Neural progenitor cell (in vitro differentiated cells): Measurements from ENCODE around the gene SF3B5. TPM values are rescaled to one million over a fixed set of nuclear protein-coding genes. Genes with fewer than 3 reads are reported as not detected.

ENCODE experiments used
- DNase-seq: peaks from one replicate; pipeline ENCODE4 v3.0.0-alpha.2; 2016; ENCODE audit warnings: low spot score
- H2AFZ ChIP-seq: fragments of 200-600 bp; sonication (generic); replicated peaks from 2 replicates; pipeline ENCODE4 v1.6.1; 2016; ENCODE audit warnings: antibody characterized with exemption
- H3F3A ChIP-seq: fragments of 200-600 bp; sonication (generic); 2 replicates; pipeline ENCODE4 v1.6.1; 2016; ENCODE audit warnings: antibody characterized with exemption, low read depth
- H3K27ac ChIP-seq: fragments of 200-600 bp; sonication (generic); 2 replicates; pipeline ENCODE4 v1.5.1; 2016; ENCODE audit warnings: mild to moderate bottlenecking
- H3K27me3 ChIP-seq: fragments of 200-600 bp; sonication (generic); 2 replicates; pipeline ENCODE4 v1.6.1; 2016; ENCODE audit warnings: mild to moderate bottlenecking, moderate library complexity
- H3K36me3 ChIP-seq: fragments of 200-600 bp; sonication (generic); 2 replicates; pipeline ENCODE4 v1.5.1; 2016
- H3K4me1 ChIP-seq: fragments of 200-600 bp; sonication (generic); 2 replicates; pipeline ENCODE4 v1.6.1; 2016; ENCODE audit warnings: mixed run types
- H3K4me2 ChIP-seq: fragments of 200-600 bp; sonication (generic); 2 replicates; pipeline ENCODE4 v1.6.1; 2016
- H3K4me3 ChIP-seq: fragments of 200-600 bp; sonication (generic); 2 replicates; pipeline ENCODE4 v1.5.1; 2016
- H3K79me2 ChIP-seq: fragments of 200-600 bp; sonication (generic); 2 replicates; pipeline ENCODE4 v1.6.1; 2016; ENCODE audit warnings: low read depth
- H3K9ac ChIP-seq: fragments of 200-600 bp; sonication (generic); 2 replicates; pipeline ENCODE4 v1.6.1; 2016
- H3K9me3 ChIP-seq: fragments of 200-600 bp; sonication (generic); 2 replicates; pipeline ENCODE4 v1.5.1; 2016; ENCODE audit warnings: low read depth
- H4K20me1 ChIP-seq: fragments of 200-600 bp; sonication (generic); 2 replicates; pipeline ENCODE4 v1.6.1; 2016; ENCODE audit warnings: low read depth
- H3K27ac Mint-ChIP-seq: 3 replicates; pipeline ENCODE4 v1.8.0; 2021; ENCODE audit warnings: mixed read lengths
- H3K27me3 Mint-ChIP-seq: 2 replicates; pipeline ENCODE4 v1.8.0; 2022; ENCODE audit warnings: low read depth, mild to moderate bottlenecking, inconsistent platforms, moderate library complexity, mixed read lengths; ENCODE audit not compliant: insufficient read depth
- H3K36me3 Mint-ChIP-seq: 3 replicates; pipeline ENCODE4 v1.8.0; 2021; ENCODE audit warnings: mixed read lengths
- H3K4me1 Mint-ChIP-seq: 3 replicates; pipeline ENCODE4 v1.8.0; 2021; ENCODE audit warnings: mixed read lengths
- H3K4me3 Mint-ChIP-seq: 3 replicates; pipeline ENCODE4 v1.8.0; 2021; ENCODE audit warnings: mild to moderate bottlenecking, moderate library complexity, mixed read lengths
- H3K9me3 Mint-ChIP-seq: 3 replicates; pipeline ENCODE4 v1.8.0; 2020; ENCODE audit warnings: mixed read lengths
- EZH2 ChIP-seq: fragments of 200-600 bp; sonication (generic); IDR thresholded peaks from 2 replicates; pipeline ENCODE4 v1.6.1; 2017; ENCODE audit warnings: antibody characterized with exemption, mild to moderate bottlenecking, moderate library complexity
- EZH2phosphoT487 ChIP-seq: fragments of 200-600 bp; sonication (generic); IDR thresholded peaks from 2 replicates; pipeline ENCODE4 v1.6.1; 2017; ENCODE audit warnings: antibody characterized with exemption
- total RNA-seq: library from RNA; depleted of rRNA; stranded (reverse); fragments of >200 nt; gene quantifications from 2 replicates; pipeline ENCODE4 v1.2.3, GENCODE V29; 2015; ENCODE audit warnings: low replicate concordance
- TF ChIP-seq, protein P1 (sequence below): fragments of 200-600 bp; sonication (generic); IDR thresholded peaks from 2 replicates; pipeline ENCODE4 v1.5.1; 2017; ENCODE audit warnings: antibody characterized with exemption, mild to moderate bottlenecking

The SF3B5 gene
- total RNA-seq, 1 donor from 2014 or later = 99.0 TPM

- H3K4me3 ChIP-seq = no peak overlapping the region
- H3K36me3 ChIP-seq = no peaks in the 10 kb centered on the region
- H3K27ac Mint-ChIP-seq = no peak overlapping the region
- H4K20me1 ChIP-seq = peaks cover 10% of the 10 kb centered on the region
- no peak overlapping the region for H3K9ac ChIP-seq
- no peak overlapping the region for H3K4me3 Mint-ChIP-seq
- no peaks in the 10 kb centered on the region for H3F3A ChIP-seq
- no peaks in the 10 kb centered on the region for H3K9me3 ChIP-seq
- H3K4me1 Mint-ChIP-seq = peaks cover 14% of the 10 kb centered on the region
- no peak overlapping the region for H3K27ac ChIP-seq
- no peak overlapping the region for H3K4me2 ChIP-seq
- no peak overlapping the region for H2AFZ ChIP-seq
- DNase-seq = no peak
- H3K9me3 Mint-ChIP-seq = no peaks in the 10 kb centered on the region
- peaks cover under 1% of the 10 kb centered on the region for H3K27me3 Mint-ChIP-seq
- peaks cover 5% of the 10 kb centered on the region for H3K36me3 Mint-ChIP-seq
- TF ChIP-seq, protein P1, sequence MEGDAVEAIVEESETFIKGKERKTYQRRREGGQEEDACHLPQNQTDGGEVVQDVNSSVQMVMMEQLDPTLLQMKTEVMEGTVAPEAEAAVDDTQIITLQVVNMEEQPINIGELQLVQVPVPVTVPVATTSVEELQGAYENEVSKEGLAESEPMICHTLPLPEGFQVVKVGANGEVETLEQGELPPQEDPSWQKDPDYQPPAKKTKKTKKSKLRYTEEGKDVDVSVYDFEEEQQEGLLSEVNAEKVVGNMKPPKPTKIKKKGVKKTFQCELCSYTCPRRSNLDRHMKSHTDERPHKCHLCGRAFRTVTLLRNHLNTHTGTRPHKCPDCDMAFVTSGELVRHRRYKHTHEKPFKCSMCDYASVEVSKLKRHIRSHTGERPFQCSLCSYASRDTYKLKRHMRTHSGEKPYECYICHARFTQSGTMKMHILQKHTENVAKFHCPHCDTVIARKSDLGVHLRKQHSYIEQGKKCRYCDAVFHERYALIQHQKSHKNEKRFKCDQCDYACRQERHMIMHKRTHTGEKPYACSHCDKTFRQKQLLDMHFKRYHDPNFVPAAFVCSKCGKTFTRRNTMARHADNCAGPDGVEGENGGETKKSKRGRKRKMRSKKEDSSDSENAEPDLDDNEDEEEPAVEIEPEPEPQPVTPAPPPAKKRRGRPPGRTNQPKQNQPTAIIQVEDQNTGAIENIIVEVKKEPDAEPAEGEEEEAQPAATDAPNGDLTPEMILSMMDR = no peak
- TF ChIP-seq EZH2 = no peak
- H3K27me3 ChIP-seq = no peaks in the 10 kb centered on the region
- peaks cover 30% of the 10 kb centered on the region for H3K79me2 ChIP-seq
- peaks cover 6% of the 10 kb centered on the region for H3K4me1 ChIP-seq
These were observed 5.0 kb downstream of the SF3B5 start for GRCh38 chr6:144090384-144090783.

DNA sequence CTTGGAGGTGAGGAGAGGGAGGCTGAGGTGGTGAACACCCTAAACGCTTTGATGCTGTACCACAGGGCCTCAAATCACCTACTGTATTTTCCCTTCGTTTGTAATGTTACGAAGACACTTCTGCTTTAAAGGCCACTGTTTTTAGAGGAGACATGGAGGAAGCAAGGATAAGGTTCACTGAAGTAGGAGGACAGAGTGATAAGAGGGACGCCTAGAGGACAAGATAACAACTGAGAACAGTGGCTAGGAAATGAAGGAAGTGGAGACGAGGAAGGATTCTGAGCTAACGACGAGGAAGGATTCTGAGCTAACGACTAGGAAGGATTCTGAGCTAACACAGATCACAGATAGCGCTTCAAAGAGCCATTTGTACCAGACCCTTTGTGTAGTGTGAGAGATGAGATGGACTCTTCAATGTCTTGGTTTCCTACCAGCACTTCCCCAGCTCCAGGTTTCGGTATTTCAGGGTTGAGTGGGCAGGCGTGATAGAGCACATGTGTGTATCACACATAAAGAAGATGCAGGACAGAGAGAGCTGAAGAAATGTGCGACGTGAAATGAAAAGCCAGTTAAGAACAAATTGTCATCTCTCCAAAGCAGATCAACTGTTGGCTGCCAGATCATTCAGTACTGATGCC lies 7.5 kb downstream of the SF3B5 start:
- H3K27me3 ChIP-seq = no peaks in the 10 kb centered on the region
- H3K9me3 ChIP-seq = no peaks in the 10 kb centered on the region
- peaks cover 7% of the 10 kb centered on the region for H3K79me2 ChIP-seq
- H3K9ac ChIP-seq = no peak overlapping the region
- no peaks in the 10 kb centered on the region for H3F3A ChIP-seq
- no peaks in the 10 kb centered on the region for H3K27me3 Mint-ChIP-seq
- TF ChIP-seq, protein P1 = no peak
- no peak for TF ChIP-seq EZH2phosphoT487
- TF ChIP-seq EZH2 = no peak
- no peaks in the 10 kb centered on the region for H3K36me3 Mint-ChIP-seq
- H3K27ac ChIP-seq = no peak overlapping the region
- no peaks in the 10 kb centered on the region for H4K20me1 ChIP-seq
- no peaks in the 10 kb centered on the region for H3K36me3 ChIP-seq
- no peaks in the 10 kb centered on the region for H3K9me3 Mint-ChIP-seq
- no peaks in the 10 kb centered on the region for H3K4me1 ChIP-seq
- no peak overlapping the region for H3K4me3 Mint-ChIP-seq
- H3K4me2 ChIP-seq = no peak overlapping the region
- H3K4me3 ChIP-seq = no peak overlapping the region
- H3K27ac Mint-ChIP-seq = no peak overlapping the region
- no peak for DNase-seq
- no peak overlapping the region for H2AFZ ChIP-seq
- no peaks in the 10 kb centered on the region for H3K4me1 Mint-ChIP-seq

- H3K9me3 Mint-ChIP-seq = no peaks in the 10 kb centered on the region
- Histone ChIP-seq H2AFZ (no peak overlapping the region), H3K4me3 (no peak overlapping the region), H3K4me2 (no peak overlapping the region), H3K4me1 (no peaks in the 10 kb centered on the region), H3K27me3 (no peaks in the 10 kb centered on the region), H3K9ac (no peak overlapping the region), H3K27ac (no peak overlapping the region), H3F3A (no peaks in the 10 kb centered on the region), H3K36me3 (no peaks in the 10 kb centered on the region), H3K9me3 (no peaks in the 10 kb centered on the region), H4K20me1 (no peaks in the 10 kb centered on the region), H3K79me2 (no peaks in the 10 kb centered on the region)
- H3K36me3 Mint-ChIP-seq = no peaks in the 10 kb centered on the region
- TF ChIP-seq EZH2 (no peak), EZH2phosphoT487 (no peak)
- TF ChIP-seq, protein P1 = no peak
- no peaks in the 10 kb centered on the region for H3K27me3 Mint-ChIP-seq
- no peak overlapping the region for H3K27ac Mint-ChIP-seq
- H3K4me3 Mint-ChIP-seq = no peak overlapping the region
- DNase-seq = no peak
- H3K4me1 Mint-ChIP-seq = no peaks in the 10 kb centered on the region
These were observed 8.4 kb downstream of the SF3B5 start for GRCh38 chr6:144086959-144087358.
